Keratinocyte (primary cell): ENCODE results near the gene YAP1. TPM values are rescaled to one million over a fixed set of nuclear protein-coding genes. Genes with fewer than 3 reads are reported as not detected.

ENCODE experiments used
- DNase-seq: peaks from one replicate; pipeline ENCODE4 v3.0.0-alpha.2; 2011; ENCODE audit warnings: low read depth, missing footprints, low spot score
- FAIRE-seq: peaks from 2 replicates; lab custom pipeline; 2011; peaks lifted over from hg19 to GRCh38; lab: Jason Lieb, UNC
- H2AFZ ChIP-seq: 2 replicates; pipeline ENCODE4 v1.6.0; 2012; ENCODE audit warnings: low read length, control low read depth, inconsistent platforms; ENCODE audit not compliant: control insufficient read depth
- H3K27ac ChIP-seq: 2 replicates; pipeline ENCODE4 v1.5.1; 2011; ENCODE audit warnings: low read length; ENCODE audit not compliant: control insufficient read depth, insufficient read depth
- H3K27me3 ChIP-seq: 3 replicates; pipeline ENCODE4 v1.6.0; 2011; ENCODE audit warnings: low read length; ENCODE audit not compliant: control insufficient read depth, insufficient read depth; ENCODE audit errors: extremely low read depth
- H3K36me3 ChIP-seq, 2 experiments: 2 replicates in 1 of 2; 3 replicates in 1 of 2; pipeline ENCODE4 v1.5.1; 2011; ENCODE audit warnings: low read length in 2 of 2, mild to moderate bottlenecking in 1 of 2; ENCODE audit not compliant: control insufficient read depth in 2 of 2, insufficient read depth in 2 of 2; ENCODE audit errors: extremely low read depth in 1 of 2
- H3K4me1 ChIP-seq: 3 replicates; pipeline ENCODE4 v1.5.1; 2011; ENCODE audit warnings: low read length; ENCODE audit not compliant: control insufficient read depth, insufficient read depth; ENCODE audit errors: extremely low read depth
- H3K4me2 ChIP-seq: 3 replicates; pipeline ENCODE4 v1.6.0; 2011; ENCODE audit warnings: low read depth, low read length; ENCODE audit not compliant: control insufficient read depth, insufficient read depth; ENCODE audit errors: extremely low read depth
- H3K4me3 ChIP-seq, 3 experiments: fragments of 200-600 bp in 1 of 3; sonication (generic) in 1 of 3; 2 replicates in 2 of 3; 3 replicates in 1 of 3; pipeline ENCODE4 v1.5.1; 2011 to 2016; ENCODE audit warnings: low read length in 3 of 3, mild to moderate bottlenecking in 3 of 3, control low read depth in 2 of 3, inconsistent platforms in 1 of 3, low read depth in 1 of 3, mixed read lengths in 1 of 3, mixed run types in 1 of 3, moderate library complexity in 1 of 3; ENCODE audit not compliant: control insufficient read depth in 2 of 3, insufficient read depth in 2 of 3; ENCODE audit errors: extremely low read depth in 1 of 3
- H3K79me2 ChIP-seq: 2 replicates; pipeline ENCODE4 v1.6.0; 2012; ENCODE audit warnings: low read length; ENCODE audit not compliant: control insufficient read depth, insufficient read depth
- H3K9ac ChIP-seq: 3 replicates; pipeline ENCODE4 v1.6.0; 2011; ENCODE audit warnings: low read length; ENCODE audit not compliant: control insufficient read depth, insufficient read depth; ENCODE audit errors: extremely low read depth
- H3K9me1 ChIP-seq: 3 replicates; pipeline ENCODE4 v1.6.0; 2011; ENCODE audit warnings: low read length; ENCODE audit not compliant: control insufficient read depth, insufficient read depth; ENCODE audit errors: extremely low read depth
- H3K9me3 ChIP-seq: 2 replicates; pipeline ENCODE4 v1.5.1; 2012; ENCODE audit warnings: low read depth, low read length; ENCODE audit not compliant: control insufficient read depth
- H4K20me1 ChIP-seq: 3 replicates; pipeline ENCODE4 v1.6.0; 2011; ENCODE audit warnings: low read length; ENCODE audit not compliant: control insufficient read depth, insufficient read depth; ENCODE audit errors: extremely low read depth
- CTCF ChIP-seq, 3 experiments: IDR thresholded peaks in 1 of 3; conservative IDR thresholded peaks in 1 of 3; optimal IDR thresholded peaks in 1 of 3; 2 replicates in 2 of 3; 3 replicates in 1 of 3; pipeline versions ENCODE3 to v1.5.1; 2011; ENCODE audit warnings: low read length in 3 of 3, mild to moderate bottlenecking in 3 of 3, moderate library complexity in 2 of 3, control low read depth in 1 of 3, inconsistent platforms in 1 of 3; ENCODE audit not compliant: insufficient read depth in 2 of 3; ENCODE audit errors: extremely low read depth in 1 of 3
- EZH2 ChIP-seq: IDR thresholded peaks from one replicate; pipeline ENCODE4 v1.6.1; 2012; ENCODE audit warnings: inconsistent platforms, mild to moderate bottlenecking, low read length, moderate library complexity
- dilution Hi-C: fragments of 300-500 bp; cut with MboI; formaldehyde crosslinking; loops from one replicate; pipeline ENCODE4 v1.7.0; 2020; ENCODE audit warnings: low sequenced_read_pairs; ENCODE audit not compliant: extremely low pct_ligation_motif_present
- polyA plus RNA-seq, 5 experiments: library from polyadenylated mRNA; depleted of rRNA in 3 of 5; stranded (reverse) in 3 of 5; stranded (forward) in 1 of 5; unstranded in 1 of 5; fragments of >200 nt; gene quantifications; 1 replicate in 1 of 5; 2 replicates in 3 of 5; 3 replicates in 1 of 5; pipeline versions ENCODE4 v1.2.1 to v1.2.3, GENCODE V29; 2011 to 2012; ENCODE audit warnings: missing spikeins in 2 of 5, low read depth in 1 of 5, low replicate concordance in 1 of 5

Gene YAP1
- polyA plus RNA-seq, 1 donor (not counting 4 experiments of a cell fraction or from before 2014, with no cell fraction given): 105 TPM

GRCh38 chr11:102172127-102172848, 62.0 kb downstream of the YAP1 start:
- FAIRE-seq: no peak
- Histone ChIP-seq H3K9ac (no peak overlapping the region), H3K4me3 (no peak overlapping the region), H3K79me2 (peaks cover 74% of the 10 kb centered on the region), H3K9me1 (no peaks in the 10 kb centered on the region), H3K27ac (peak overlapping the region; percentile 23), H3K36me3 (peaks cover 6 to 13% of the 10 kb centered on the region in 2 experiments), H3K9me3 (no peaks in the 10 kb centered on the region), H2AFZ (no peak overlapping the region), H3K4me2 (peak overlapping the region; percentile 20), H3K27me3 (no peaks in the 10 kb centered on the region), H3K4me1 (peaks cover 47% of the 10 kb centered on the region), H4K20me1 (no peaks in the 10 kb centered on the region)
- dilution Hi-C loops: no loop called here
- TF ChIP-seq CTCF (optimal IDR thresholded peaks at IDR 0.05 in 1 of 3, IDR thresholded peaks at IDR 0.05 in 1 of 3, conservative IDR thresholded peaks at IDR 0.05 in 1 of 3; ENCODE audit: extremely low read depth in 1 of 3, insufficient read depth in 2 of 3, low read length in 3 of 3) (no peak), EZH2 (no peak)
- no peak for DNase-seq

GRCh38 chr11:102177126-102177525, 66.9 kb downstream of the YAP1 start:
- H3K4me2 ChIP-seq: peak overlapping the region; percentile 37
- peaks cover 61% of the 10 kb centered on the region for H3K79me2 ChIP-seq
- no peak overlapping the region for H3K9ac ChIP-seq
- FAIRE-seq (no peak), DNase-seq (no peak)
- H3K27ac ChIP-seq: peak overlapping the region; percentile 88
- no peak overlapping the region for H2AFZ ChIP-seq
- peaks cover 36% of the 10 kb centered on the region for H3K4me1 ChIP-seq
- no peak overlapping the region for H3K4me3 ChIP-seq
- dilution Hi-C loops: no loop called here
- TF ChIP-seq EZH2 (no peak), CTCF (optimal IDR thresholded peaks at IDR 0.05 in 1 of 3, IDR thresholded peaks at IDR 0.05 in 1 of 3, conservative IDR thresholded peaks at IDR 0.05 in 1 of 3; ENCODE audit: extremely low read depth in 1 of 3, insufficient read depth in 2 of 3, low read length in 3 of 3) (no peak)
- no peaks in the 10 kb centered on the region for H3K27me3 ChIP-seq
- no peaks in the 10 kb centered on the region for H3K9me3 ChIP-seq
- H3K9me1 ChIP-seq: no peaks in the 10 kb centered on the region
- no peaks in the 10 kb centered on the region for H4K20me1 ChIP-seq
- peaks cover 8 to 21% of the 10 kb centered on the region in 2 experiments for H3K36me3 ChIP-seq
